Astrocyte of the spinal cord (primary cell): ENCODE results near the gene SEC14L1.
A peak's percentile ranks its signal among the peaks of the same experiment; 100 is the strongest.
"Not testable (repeated sequence)": the region's sequence is repeated elsewhere in the genome, so short reads cannot be mapped to it uniquely, and the experiment has no call there.

Experiments used
- DNase-seq: peaks from one replicate; pipeline ENCODE4 v3.0.0; 2011; ENCODE audit warnings: low read depth, low spot score
- H3K4me3 ChIP-seq: 2 replicates; pipeline ENCODE4 v1.5.1; 2011; ENCODE audit warnings: low read depth, mild to moderate bottlenecking, low read length, moderate library complexity
- CTCF ChIP-seq: IDR thresholded peaks from 2 replicates; pipeline ENCODE4 v1.5.1; 2012; ENCODE audit warnings: low read depth, mild to moderate bottlenecking, low read length, inconsistent platforms
- in situ Hi-C: cut with HindIII; loops from 2 replicates; pipeline ENCODE4 v1.10.0; 2017; ENCODE audit warnings: low sequenced_read_pairs

Gene SEC14L1

GRCh38 chr17:77132411-77133086 is 8.2 kb upstream of the SEC14L1 start:
- no peak overlapping the region for H3K4me3 ChIP-seq
- TF ChIP-seq CTCF: no peak
- in situ Hi-C loops: no loop called here
- no peak for DNase-seq

- no peak for DNase-seq
- in situ Hi-C loops: no loop called here
- no peak for TF ChIP-seq CTCF
- no peak overlapping the region for H3K4me3 ChIP-seq
Measured at GRCh38 chr17:77133087-77133638, 7.6 kb upstream of the SEC14L1 start.

- no peak for DNase-seq
- no peak for TF ChIP-seq CTCF
- no peak overlapping the region for H3K4me3 ChIP-seq
- in situ Hi-C loops: no loop called here
Measured at GRCh38 chr17:77136420-77136767, 4.4 kb upstream of the SEC14L1 start.

GRCh38 chr17:77137111-77137510 is 3.7 kb upstream of the SEC14L1 start:
- in situ Hi-C loops: no loop called here
- no peak overlapping the region for H3K4me3 ChIP-seq
- no peak for TF ChIP-seq CTCF
- DNase-seq: no peak

- H3K4me3 ChIP-seq, in situ Hi-C loops: not testable (repeated sequence)
- peak; percentile 49 for DNase-seq
Measured at GRCh38 chr17:77137886-77138285, 2.9 kb upstream of the SEC14L1 start.

GRCh38 chr17:77140166-77140877 is 447 bp upstream of the SEC14L1 start:
- TF ChIP-seq CTCF: no peak
- in situ Hi-C loops: no loop called here
- DNase-seq: peak; percentile 99
- peak overlapping the region; percentile 31 for H3K4me3 ChIP-seq

GRCh38 chr17:77141846-77142449 is 1.2 kb downstream of the SEC14L1 start:
- DNase-seq: no peak
- TF ChIP-seq CTCF: no peak
- in situ Hi-C loops: no loop called here
- H3K4me3 ChIP-seq: peak overlapping the region; percentile 76
